NCI-H345 treated with DMSO at 0.1 percent for 48 hours (cell line): ENCODE results near the gene PDLIM1.

Source experiments
- DNase-seq: peaks from one replicate; lab custom pipeline; 2025; ENCODE audit not compliant: unreplicated experiment; lab: John Stamatoyannopoulos, UW

The PDLIM1 gene

DNA sequence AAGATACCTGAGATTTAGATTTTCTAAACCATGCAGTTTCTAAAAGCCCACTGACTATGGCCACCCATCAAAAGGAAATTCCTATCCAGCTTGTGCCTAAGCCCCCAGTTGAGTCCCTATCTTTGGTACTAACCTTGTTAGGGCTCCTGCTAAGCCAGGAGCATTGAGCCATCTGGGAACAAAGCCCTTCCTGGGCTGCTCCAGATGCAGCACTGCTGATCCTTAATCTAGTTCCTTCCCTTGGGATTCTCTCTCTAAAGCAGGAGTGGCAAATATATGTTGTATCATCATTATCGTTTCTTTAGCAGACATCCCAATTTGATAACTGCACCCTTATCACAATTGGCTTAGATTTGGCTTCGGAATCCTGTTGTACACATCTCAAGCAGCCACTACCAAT is 24.7 kb upstream of the PDLIM1 start:
- no peak for DNase-seq

DNA sequence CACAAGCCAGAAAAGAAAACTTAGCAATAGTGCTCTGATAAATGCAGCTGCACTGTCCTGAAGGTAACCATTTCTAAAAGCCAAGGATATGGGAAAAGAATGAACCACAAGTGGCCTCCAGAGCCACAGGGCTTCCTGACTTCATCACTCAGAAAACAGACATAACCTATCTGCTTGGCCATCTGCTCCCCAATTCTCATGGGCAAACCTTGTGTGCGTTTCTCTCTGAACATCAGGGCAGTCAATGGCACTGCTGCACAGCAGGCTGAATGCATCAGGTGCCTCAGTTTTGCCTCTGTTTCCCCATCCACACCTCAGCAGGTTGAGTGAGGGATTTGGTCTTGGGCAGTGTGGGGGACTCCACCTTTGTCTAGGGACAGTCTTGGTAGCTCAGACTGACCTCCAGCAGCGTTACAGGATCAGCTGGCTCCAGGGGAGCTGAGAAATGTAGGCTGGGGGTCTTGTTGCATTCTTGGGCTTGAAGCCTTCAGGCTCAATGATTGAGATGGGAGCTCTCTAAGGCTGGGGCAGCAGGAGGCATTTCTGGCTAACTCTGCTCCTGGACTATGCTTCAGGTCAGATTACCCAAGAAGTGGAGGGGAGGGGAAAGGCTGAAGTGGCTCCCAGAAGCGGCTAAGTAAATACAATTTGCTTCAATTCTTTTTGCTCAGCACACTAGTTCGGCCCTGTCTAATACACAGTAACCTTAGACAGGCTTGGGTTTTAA is 23.6 kb upstream of the PDLIM1 start:
- no peak for DNase-seq

DNA sequence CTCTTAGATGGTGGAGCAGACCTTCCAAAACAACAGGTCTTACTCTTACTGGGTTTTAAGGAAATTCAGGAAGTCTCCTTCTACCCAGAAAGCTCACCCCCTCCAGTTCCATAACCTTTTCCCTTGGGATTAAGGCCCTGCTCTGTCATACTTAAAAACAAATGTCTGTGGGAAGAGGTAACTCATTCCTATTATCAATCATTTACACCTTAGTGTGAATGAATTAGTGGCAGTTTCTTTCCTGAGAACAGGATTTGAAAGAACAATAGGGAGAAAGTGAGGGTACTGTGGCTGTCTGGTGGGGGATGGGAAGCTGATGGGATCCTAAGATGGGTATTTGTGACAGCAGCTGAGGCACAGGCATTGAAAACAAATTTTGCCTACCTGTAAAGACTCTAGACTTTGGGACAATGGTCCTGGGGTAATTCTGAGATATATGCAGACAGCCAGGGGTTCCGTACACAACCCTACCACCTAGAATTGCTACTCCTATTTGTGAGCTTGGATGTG is 22.2 kb upstream of the PDLIM1 start:
- DNase-seq: no peak

DNA sequence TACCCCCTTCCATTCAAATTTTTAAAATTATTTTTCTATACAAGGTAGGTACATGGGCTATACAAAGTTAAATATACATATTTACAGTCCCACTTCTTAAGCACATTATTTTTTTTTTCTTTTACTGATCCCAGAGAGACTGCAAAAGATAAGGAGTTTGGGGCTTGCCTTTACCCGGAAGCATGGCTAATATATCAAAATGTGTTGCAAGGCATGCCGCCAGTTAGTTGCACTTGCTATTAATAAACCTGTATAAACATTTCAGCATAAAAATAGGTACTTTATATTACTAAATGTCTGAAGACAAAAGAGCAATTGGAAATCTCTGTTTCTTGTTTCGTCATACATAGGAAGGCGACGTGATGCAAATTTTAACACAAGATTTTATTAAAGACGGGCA is 21.5 kb upstream of the PDLIM1 start:
- DNase-seq: no peak

DNA sequence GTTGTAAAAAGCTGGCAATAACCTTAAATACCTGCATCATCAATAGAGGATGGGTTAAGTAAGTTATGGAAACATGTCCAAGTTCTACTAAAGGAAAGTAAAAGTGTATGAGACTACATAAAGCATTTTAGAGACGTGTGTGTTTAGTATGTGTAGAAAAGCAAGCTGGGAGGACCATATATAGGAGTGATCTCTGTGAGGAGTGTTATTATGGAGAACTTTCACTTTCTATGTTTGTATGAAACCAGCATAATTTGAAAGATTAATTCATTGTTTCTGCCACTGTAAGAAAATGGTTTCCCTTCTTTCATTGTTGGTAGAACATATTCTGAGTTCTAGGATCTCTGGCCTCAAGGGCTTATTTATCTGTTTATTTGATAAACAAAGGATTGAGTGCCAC is 19.2 kb upstream of the PDLIM1 start:
- DNase-seq: no peak

DNA sequence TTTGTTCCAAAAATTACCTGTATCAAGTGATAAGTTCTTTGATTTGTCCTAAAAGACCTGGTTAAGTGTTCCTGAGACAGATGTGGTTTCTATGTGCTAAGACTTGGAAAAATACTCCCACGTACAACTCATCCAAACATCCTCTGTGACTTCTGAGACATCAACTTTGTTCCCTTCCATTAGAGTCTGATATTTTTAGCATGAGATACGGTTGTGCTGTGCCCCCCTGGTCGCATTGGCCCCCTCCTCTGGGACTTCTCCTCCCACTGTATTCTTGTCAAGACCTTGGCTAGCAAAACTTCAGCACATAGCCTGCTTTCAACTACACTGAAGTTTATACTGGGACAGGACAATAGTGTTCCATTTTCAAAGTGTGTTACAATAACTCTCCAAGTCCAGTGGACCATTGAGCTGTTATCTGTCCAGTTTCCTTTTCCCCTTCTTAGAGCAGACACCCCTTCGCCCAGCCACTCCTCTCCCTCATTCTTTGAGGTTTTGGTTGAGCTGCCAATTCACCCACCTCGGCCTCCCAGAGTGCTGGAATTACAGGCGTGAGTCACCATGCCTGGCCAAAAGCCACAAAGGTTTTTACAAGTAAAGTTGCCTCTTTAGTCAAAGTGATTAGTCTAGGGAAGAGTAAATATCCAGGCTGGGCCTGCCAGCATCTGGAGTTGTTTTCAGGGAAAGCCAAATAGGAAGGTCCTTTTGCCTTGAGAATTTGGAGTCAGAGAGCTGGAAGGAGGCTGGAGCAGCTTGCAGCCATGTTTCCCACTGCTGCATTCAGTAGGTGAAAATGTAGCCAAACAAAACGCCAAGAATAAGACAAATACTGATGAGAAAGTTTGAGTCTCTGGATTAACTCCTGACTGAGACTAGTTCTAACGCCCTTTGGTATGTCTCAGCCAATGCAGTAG is 17.8 kb upstream of the PDLIM1 start:
- DNase-seq: no peak

DNA sequence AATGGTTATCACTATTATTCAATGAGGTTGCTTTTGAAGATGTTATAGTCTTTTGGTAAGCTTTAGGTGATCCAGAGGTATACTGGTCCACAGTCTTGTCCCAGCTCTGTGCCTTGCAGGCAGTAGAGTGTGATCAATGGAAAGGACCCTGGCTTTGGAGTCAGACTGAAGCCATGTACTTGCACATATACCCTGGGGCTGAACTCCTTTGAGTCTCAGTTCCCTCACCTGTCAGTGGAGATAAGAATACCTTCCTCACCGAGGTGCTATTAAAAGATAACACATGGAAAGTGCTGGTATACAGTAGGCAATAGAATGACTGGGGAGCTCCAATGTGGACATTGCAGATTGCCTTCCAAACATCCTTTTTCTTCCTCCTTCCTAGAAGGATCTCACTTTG is 16.0 kb upstream of the PDLIM1 start:
- DNase-seq: no peak

DNA sequence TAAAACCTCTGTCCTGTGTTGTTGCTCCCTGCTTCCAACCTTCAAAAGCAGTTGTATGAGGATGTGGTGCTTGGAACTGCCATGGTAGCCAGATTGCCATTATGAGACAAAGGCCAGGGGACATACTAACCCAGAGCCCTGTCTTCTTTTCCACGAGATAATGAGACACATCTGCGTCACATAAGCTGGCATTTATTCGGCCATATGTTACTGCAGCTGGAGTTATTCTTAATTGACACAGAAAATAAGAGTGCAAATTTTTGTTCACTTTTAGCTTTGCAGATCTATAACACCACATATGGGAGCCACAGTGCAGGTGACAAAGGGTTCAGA is 15.5 kb upstream of the PDLIM1 start:
- no peak for DNase-seq

DNA sequence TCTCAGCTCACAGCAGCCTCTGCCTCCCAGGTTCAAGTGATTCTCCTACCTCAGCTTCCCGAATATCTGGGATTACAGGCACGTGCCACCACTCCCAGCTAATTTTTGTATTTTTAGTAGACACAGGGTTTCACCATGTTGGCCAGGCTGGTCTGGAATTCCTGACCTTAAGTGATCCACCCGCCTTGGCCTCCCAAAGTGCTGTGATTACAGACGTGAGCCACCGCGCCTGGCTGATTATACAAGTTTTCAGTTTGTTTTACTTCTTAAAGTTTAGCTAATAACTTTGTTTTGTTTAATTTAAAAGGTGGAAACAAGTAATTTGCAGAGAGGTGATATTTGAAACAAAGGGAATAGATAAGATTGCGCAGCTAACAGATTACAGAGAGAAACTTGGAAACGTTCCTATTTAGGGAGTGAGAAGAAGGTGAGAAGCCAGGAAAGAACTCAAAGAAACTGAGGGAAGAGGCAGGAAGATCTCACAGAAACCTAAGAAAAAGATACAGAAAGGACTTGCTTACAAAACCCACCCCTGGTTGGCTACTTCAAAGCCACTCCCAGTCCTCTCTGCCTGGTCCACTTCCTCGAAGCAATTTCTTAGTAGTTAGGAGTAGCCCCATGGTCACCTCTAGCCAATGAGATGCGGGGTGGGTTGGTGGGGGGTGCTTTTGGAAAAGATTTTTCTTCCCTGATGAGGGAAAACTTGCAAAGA is 15.0 kb upstream of the PDLIM1 start:
- DNase-seq: no peak

DNA sequence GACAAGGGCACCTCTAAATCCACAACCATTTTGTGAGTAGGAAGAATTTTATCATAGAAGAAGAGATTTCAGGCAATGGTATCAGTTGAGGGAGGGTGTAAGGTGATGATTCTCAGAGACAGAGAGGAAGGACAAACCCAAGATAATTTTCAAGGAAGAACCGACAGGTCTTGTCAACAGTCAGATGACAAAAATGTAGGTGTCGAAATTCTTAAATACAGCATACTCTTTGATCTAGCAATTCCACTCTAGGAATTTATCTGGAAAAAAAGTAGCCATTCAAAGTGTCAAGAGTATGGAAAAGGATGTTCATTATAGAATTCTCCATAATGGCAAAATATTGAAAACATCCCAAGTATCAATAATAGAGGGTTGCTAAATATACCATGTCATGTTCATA is 14.2 kb upstream of the PDLIM1 start:
- no peak for DNase-seq

DNA sequence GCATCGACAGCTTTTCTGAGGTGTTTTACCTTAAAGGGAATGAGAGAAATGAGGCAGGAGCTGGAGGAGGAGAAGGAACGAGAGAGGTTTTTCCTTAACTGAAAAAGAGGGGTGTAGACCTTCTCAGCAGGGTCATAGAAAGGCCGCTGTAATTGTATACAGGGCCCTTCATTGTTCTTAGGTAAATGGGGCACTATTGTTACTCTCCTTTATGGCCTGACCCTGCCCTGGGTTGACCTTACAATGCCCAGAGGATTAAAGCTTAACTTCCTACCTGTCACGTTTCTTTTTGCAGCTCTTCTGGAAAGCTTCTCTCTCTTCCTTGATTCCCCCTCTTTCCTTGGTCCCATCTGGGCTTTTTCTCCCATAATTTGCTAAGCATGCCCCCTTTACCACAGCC is 13.7 kb upstream of the PDLIM1 start:
- no peak for DNase-seq

DNA sequence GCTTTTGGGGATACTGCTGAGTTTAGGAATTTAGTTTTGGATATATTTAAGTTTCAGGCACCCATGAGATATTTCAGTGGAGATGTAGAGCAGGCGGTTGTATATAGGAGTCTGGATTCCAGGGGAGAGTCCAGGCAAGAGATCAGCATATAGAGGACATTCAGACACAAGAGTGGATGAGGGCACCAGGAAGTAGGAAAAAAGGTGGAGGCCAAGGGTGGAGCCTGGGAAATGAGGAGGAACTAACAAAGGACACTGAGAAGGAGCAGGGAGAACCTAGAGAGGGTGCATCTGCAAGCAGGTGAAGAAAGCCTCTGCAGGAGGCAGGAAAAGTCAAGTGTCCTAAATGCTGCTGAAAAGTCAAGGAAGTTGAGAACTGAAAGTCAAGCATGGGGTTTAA is 13.1 kb upstream of the PDLIM1 start:
- DNase-seq: no peak

DNA sequence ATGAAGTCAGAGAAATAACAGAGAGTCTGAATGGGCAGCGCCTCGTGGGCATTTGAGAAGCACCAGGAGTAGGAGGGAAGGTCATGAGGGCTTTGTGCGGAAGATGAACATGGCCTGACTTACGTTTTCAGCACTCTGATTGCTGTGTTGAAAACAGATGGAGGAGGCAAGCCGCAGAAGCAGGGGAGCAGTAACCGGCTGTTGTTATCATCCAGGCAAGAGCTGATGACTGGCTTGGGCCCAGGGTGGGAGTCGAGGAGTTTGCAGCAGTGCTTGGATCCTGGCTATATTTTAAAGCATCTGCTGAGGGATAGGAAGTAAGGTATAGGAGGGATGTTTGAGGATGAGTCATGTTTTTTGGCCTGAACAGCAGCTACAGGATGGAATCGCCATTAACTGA is 12.7 kb upstream of the PDLIM1 start:
- DNase-seq: no peak

DNA sequence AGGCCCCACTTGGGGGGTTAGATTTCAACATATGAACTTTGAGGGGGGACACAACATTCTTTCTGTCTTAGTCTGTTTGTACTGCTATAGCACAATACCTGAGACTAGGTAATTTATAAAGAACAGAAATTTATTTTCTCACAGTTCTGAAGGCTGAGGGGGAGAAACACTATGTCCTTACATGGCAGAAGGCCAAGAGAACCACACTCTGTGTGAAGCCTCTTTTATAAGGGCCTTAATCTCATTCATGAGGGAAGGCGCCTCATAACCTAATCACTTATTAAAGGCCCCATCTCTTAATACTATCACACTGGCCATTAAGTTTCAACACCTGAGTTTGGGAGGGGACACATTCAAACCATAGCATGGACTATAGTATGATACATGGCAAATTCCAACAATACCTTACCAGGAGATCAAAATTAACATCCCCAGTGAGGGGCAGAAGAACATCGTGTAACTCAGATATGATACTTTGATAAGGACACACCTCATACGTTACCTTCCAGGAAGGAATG is 9.3 kb upstream of the PDLIM1 start:
- no peak for DNase-seq

DNA sequence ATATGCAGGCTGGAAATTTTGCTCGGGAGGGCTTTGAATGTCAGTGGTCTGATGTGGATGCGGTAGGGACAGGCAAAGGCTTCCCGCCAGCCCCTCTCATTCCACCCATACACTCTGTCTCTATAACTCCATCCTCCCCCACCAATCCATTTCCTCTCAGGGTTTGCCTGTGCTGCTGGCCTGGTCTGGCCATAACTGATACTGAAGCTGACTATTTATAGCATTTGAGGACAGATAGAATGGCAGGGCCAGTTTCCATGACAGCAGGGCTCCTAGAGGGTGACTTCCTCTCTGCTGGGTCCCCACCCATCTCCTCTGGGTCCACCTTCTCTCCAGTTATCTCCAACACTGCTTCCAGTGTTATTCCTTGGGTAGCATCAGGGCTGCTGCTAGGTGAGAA is 6.6 kb upstream of the PDLIM1 start:
- no peak for DNase-seq

DNA sequence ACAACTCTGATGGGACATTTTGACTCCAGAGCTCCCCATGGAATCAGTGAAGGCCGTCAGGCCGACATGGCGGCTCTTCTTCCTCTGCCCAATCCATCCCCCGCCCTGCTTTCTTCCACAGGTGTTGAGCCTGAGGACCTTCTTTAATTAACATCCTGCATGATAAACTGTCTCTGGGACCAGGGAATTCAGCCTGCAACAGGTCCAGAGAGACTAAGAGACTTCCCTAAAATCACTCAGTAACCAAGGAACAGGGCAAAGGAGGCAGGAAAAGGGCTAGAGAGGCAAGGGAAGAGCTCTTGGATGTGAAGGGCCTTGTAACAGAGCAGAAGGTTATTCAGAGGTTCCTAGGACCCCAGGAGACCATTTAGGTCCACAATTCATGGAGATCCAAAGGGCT is 6.0 kb upstream of the PDLIM1 start:
- no peak for DNase-seq

DNA sequence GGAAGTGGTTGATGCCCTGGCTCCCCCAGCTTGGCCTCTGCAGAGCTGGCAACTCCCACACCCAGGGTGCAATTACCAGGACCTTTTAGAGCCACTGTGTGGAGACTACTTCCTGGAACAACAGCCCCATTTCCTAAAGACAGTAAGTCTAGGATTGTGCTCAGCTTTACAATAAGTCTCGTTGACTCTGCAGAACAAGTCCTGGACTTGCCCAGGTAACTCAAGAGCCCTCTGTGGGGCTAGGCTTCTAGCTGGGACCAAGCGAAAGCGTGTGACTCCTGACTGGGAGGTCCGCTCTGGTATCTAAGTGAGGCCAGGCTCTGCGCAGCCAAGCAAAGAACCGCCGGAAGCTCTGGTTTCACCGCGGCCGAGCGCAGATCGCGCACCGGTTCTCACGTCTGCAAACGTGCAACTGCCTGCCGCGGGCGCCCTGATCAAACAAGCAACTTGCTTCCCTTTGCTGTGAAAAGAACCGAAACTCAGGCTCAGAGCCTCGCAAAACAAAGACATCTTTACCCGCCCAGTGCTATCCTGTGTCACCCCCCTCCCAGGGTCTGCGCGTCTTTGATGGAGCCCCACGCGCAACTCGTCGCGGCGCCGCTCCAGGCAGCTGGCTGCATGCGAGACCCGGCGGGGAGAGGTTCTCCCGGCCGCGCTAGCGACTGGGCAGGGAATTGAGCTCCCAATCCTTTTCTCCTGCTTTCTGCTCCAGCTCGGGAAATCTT is 4.4 kb upstream of the PDLIM1 start:
- DNase-seq: peak; percentile 69

DNA sequence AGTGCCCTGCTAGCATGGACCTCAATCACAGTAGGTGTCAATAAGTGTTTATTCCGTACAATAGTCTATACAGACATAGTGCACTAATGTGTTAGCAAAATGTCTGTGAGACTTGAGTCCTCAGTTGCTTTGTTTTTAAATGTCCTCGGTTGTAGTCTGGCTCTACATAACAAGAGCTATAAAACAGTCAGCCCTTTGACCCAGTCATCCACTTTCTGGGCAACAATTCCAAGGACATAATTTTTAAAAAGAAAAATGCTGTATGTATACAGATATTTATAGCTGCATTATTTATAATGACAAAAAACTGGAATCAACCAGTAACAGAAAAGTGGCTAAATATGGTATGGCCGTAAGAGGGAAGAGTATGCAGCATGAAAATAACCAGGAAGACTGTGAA is 2.8 kb upstream of the PDLIM1 start:
- no peak for DNase-seq

DNA sequence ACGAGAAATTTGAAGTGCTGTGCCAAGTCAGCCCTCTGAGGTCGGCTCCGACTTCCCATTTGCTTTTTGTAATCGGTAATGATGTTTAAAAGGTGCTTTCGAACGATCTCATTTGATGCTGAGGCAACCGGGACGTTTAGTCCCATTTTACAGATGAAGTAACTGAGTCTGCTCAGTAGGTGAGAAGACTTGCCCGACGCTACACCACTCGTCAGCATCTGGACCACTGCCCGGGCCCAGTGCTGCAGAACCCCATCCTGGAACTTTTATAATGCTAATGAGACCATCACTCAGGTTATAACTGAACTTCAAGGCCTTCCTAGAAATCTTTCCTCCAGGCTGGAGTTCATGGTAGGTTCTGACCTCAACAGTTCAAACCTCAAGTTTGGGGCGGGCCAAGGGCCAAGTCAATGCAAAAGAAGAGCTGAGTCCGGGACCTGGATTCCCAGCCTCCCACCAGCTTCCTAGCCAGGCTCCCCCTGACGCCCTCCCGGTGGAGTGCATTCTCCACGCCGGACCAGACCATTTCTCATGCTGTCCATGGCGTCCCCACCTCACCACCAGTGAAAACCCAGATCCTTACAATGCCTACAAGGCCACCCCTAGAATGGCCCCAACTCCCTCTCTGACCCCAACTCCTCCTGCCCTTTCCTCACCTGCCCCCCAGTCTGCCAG is 699 bp upstream of the PDLIM1 start:
- no peak for DNase-seq

DNA sequence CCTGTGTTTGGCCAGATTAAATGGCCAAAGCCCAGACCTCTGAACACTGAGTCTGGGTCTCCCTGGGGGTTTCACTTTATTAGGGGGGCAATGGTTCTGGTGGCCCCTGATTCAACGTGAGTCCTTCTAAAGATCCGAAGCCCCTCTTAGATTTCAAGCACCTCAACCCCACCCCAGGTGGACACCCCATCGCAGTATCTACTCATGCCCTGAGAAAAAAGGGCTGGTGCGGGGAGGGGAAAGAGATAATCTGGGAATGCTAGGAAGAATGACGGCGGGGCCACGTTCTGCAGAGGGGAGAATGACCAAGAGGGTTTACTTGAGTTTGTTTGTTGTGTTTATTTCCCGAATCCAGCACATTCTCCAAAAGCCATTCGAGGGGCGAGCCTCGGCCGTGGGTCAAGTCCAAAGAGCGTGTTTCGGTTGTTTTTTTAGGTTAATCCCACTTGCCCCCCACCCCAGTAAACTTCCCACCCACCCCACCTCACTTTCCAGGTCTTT is 832 bp downstream of the PDLIM1 start:
- no peak for DNase-seq
